ENCODE results near the gene SLC13A5.
"Not testable (repeated sequence)": the region's sequence is repeated elsewhere in the genome, so short reads cannot be mapped to it uniquely, and the experiment has no call there.

DNA sequence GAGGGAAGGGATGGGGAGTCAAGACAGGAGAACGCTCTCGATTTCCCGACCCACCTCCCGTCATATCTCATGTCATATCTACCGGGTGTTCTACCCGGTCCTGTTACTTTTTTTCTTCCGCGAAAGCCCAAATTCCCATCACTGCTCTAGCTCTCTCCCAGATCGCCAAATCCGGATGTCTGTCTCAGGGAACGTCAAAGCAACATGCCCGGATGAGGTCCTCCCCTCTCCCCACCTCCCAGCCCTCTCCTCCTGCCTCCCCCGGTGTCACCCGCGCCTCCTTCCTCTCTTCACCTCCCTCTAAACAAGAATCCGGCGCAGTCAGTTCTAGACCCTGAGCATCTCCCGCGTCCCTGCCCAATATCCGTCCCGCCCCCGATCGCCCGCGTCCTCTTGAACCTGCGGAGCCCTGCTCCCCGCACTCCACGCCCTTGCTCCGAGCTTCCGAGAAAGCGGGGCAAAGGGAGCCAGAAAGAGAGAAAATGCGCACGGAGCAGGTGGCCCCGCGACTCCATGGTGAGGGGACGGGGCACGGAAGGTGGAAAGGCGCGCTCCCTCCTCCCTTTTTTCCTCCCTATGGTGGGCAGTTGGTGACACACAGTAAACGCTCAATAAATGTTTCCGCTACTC lies 57.3 kb downstream of the SLC13A5 start:
- TF ChIP-seq EZH2 (IDR thresholded peaks at IDR 0.05; ENCODE audit: borderline replicate concordance, control insufficient read depth, low read depth, low read length); RELA (IDR thresholded peaks at IDR 0.05; ENCODE audit: borderline replicate concordance, partially characterized antibody); SUPT20H (IDR thresholded peaks at IDR 0.05; ENCODE audit: borderline replicate concordance, control insufficient read depth, low read depth, low read length); POLR2A (IDR thresholded peaks at IDR 0.05; ENCODE audit: low read depth, low read length); MYC (IDR thresholded peaks at IDR 0.05; ENCODE audit: insufficient read depth, insufficient read length, insufficient replicate concordance, low read length, severe bottlenecking); SIN3A (IDR thresholded peaks at IDR 0.05; ENCODE audit: low read depth, low read length); BRCA1 (IDR thresholded peaks at IDR 0.05; ENCODE audit: low read depth, low read length); RAD21 (IDR thresholded peaks at IDR 0.05; ENCODE audit: insufficient read depth, low read depth, low read length): not testable (repeated sequence)
- TF ChIP-seq, protein P1, sequence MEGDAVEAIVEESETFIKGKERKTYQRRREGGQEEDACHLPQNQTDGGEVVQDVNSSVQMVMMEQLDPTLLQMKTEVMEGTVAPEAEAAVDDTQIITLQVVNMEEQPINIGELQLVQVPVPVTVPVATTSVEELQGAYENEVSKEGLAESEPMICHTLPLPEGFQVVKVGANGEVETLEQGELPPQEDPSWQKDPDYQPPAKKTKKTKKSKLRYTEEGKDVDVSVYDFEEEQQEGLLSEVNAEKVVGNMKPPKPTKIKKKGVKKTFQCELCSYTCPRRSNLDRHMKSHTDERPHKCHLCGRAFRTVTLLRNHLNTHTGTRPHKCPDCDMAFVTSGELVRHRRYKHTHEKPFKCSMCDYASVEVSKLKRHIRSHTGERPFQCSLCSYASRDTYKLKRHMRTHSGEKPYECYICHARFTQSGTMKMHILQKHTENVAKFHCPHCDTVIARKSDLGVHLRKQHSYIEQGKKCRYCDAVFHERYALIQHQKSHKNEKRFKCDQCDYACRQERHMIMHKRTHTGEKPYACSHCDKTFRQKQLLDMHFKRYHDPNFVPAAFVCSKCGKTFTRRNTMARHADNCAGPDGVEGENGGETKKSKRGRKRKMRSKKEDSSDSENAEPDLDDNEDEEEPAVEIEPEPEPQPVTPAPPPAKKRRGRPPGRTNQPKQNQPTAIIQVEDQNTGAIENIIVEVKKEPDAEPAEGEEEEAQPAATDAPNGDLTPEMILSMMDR (IDR thresholded peaks at IDR 0.05 in 2 of 3, conservative IDR thresholded peaks at IDR 0.05 in 1 of 3; ENCODE audit: control insufficient read depth in 2 of 3, extremely low read depth in 1 of 3, insufficient read depth in 1 of 3, low read depth in 3 of 3, low read length in 3 of 3): not testable (repeated sequence)
- TF ChIP-seq, protein P2, sequence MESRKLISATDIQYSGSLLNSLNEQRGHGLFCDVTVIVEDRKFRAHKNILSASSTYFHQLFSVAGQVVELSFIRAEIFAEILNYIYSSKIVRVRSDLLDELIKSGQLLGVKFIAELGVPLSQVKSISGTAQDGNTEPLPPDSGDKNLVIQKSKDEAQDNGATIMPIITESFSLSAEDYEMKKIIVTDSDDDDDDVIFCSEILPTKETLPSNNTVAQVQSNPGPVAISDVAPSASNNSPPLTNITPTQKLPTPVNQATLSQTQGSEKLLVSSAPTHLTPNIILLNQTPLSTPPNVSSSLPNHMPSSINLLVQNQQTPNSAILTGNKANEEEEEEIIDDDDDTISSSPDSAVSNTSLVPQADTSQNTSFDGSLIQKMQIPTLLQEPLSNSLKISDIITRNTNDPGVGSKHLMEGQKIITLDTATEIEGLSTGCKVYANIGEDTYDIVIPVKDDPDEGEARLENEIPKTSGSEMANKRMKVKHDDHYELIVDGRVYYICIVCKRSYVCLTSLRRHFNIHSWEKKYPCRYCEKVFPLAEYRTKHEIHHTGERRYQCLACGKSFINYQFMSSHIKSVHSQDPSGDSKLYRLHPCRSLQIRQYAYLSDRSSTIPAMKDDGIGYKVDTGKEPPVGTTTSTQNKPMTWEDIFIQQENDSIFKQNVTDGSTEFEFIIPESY (IDR thresholded peaks at IDR 0.05): not testable (repeated sequence)
- TF ChIP-seq, protein P3, sequence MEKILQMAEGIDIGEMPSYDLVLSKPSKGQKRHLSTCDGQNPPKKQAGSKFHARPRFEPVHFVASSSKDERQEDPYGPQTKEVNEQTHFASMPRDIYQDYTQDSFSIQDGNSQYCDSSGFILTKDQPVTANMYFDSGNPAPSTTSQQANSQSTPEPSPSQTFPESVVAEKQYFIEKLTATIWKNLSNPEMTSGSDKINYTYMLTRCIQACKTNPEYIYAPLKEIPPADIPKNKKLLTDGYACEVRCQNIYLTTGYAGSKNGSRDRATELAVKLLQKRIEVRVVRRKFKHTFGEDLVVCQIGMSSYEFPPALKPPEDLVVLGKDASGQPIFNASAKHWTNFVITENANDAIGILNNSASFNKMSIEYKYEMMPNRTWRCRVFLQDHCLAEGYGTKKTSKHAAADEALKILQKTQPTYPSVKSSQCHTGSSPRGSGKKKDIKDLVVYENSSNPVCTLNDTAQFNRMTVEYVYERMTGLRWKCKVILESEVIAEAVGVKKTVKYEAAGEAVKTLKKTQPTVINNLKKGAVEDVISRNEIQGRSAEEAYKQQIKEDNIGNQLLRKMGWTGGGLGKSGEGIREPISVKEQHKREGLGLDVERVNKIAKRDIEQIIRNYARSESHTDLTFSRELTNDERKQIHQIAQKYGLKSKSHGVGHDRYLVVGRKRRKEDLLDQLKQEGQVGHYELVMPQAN (conservative IDR thresholded peaks at IDR 0.05): not testable (repeated sequence)
